HL-60 (cell line): Measurements from ENCODE around the gene APBB2.
"Not testable (repeated sequence)": the region's sequence is repeated elsewhere in the genome, so short reads cannot be mapped to it uniquely, and the experiment has no call there.

Experiments
- DNase-seq, 2 experiments: peaks; one replicate each; pipeline ENCODE4 v3.0.0-alpha.2; 2010 to 2020; ENCODE audit warnings: low read depth in 1 of 2, low spot score in 1 of 2
- H3K27ac ChIP-seq: fragments of 250-450 bp; sonication (Bioruptor Pico); replicated peaks from 2 replicates; pipeline ENCODE4 v1.5.1; 2020; ENCODE audit warnings: mild to moderate bottlenecking, moderate library complexity
- H3K27me3 ChIP-seq: fragments of 250-450 bp; sonication (Bioruptor Pico); 2 replicates; pipeline ENCODE4 v1.5.1; 2021; ENCODE audit warnings: mild to moderate bottlenecking, moderate library complexity; ENCODE audit not compliant: insufficient read depth, poor library complexity, severe bottlenecking
- H3K4me3 ChIP-seq: replicated peaks from 2 replicates; pipeline ENCODE4 v1.5.1; 2011; ENCODE audit warnings: mild to moderate bottlenecking, control low read depth, low read length; ENCODE audit not compliant: insufficient read depth
- CTCF ChIP-seq: IDR thresholded peaks from one replicate; pipeline ENCODE4 v1.5.1; 2011; ENCODE audit warnings: low read length, control low read depth, inconsistent platforms; ENCODE audit not compliant: insufficient read depth
- GABPA ChIP-seq: IDR thresholded peaks from 2 replicates; pipeline ENCODE4 v1.6.1; 2012; ENCODE audit warnings: low read depth
- POLR2AphosphoS5 ChIP-seq: IDR thresholded peaks from 2 replicates; pipeline ENCODE4 v1.6.1; 2012; ENCODE audit warnings: low read depth
- REST ChIP-seq: IDR thresholded peaks from 2 replicates; pipeline ENCODE4 v1.6.1; 2012; ENCODE audit warnings: low read depth; ENCODE audit not compliant: insufficient replicate concordance
- SPI1 ChIP-seq: IDR thresholded peaks from 2 replicates; pipeline ENCODE4 v1.6.1; 2012; ENCODE audit warnings: low read depth, mild to moderate bottlenecking, borderline replicate concordance

Gene APBB2

GRCh38 chr4:40905414-40905813 is 308.9 kb downstream of the APBB2 start:
- Histone ChIP-seq H3K27ac (no peak overlapping the region), H3K27me3 (no peaks in the 10 kb centered on the region), H3K4me3 (no peak overlapping the region)
- DNase-seq, result no peak
- TF ChIP-seq POLR2AphosphoS5 (no peak), GABPA (no peak), REST (no peak), SPI1 (no peak), CTCF (no peak)

GRCh38 chr4:40900531-40900930 is 313.8 kb downstream of the APBB2 start:
- H3K27me3 ChIP-seq, H3K27ac ChIP-seq, H3K4me3 ChIP-seq, DNase-seq: not testable (repeated sequence)

GRCh38 chr4:40897557-40898203 is 316.7 kb downstream of the APBB2 start:
- H3K27me3 ChIP-seq, result no peaks in the 10 kb centered on the region
- TF ChIP-seq CTCF (peak; percentile 70), GABPA (no peak)
- H3K27ac ChIP-seq, result no peak overlapping the region
- peak overlapping the region; percentile 20; the same call in 1 of the 2 replicates for H3K4me3 ChIP-seq
- peak; percentile 37 to 73 for DNase-seq

- H3K27ac ChIP-seq, result no peak overlapping the region
- TF ChIP-seq SPI1 (no peak), GABPA (no peak), CTCF (no peak), POLR2AphosphoS5 (no peak), REST (no peak)
- no peak for DNase-seq
- no peaks in the 10 kb centered on the region for H3K27me3 ChIP-seq
- no peak overlapping the region for H3K4me3 ChIP-seq
Observed at GRCh38 chr4:40890764-40891163, 323.6 kb downstream of the APBB2 start.
